ENCODE results near the gene FBXW11.
"Not testable (repeated sequence)": the region's sequence is repeated elsewhere in the genome, so short reads cannot be mapped to it uniquely, and the experiment has no call there.

FBXW11 gene

DNA sequence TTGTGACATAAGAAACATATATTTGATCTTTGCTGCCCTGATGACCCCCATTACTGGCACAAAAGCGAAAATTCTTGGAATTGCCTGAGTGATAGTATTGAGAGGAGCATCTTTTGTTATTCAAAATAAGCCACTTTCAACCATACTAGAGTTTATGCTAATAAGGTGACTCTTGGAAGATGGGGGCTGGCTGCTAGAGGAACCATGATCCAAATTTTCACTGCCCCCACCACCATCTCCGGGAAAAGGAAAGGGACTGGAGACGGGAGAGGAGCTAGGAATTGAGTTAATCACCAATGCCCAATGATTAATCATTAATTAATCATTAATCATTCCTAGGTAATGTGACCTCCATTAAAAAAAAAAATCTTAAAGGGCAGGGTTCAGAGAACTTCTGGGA, 25.6 kb downstream of the FBXW11 start:
- no peak for DNase-seq

DNA sequence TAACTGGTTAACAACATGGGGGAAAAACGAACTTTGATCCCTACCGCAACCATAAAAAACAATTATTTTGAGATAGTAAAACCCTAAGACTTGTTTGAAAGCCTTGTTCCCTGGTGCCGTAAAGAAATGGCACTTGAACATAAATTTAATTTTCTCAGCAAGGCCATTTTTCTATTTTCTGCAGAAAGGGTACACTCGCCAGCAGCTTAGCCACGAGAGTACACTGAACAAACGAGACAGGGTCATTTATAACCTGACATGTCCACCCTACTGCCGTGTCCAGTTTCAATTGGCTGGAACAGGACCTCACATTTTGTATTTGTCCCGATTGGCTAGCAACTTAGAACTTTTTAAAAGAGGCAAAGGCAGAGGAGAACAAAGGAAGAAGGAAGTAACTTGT, 26.8 kb downstream of the FBXW11 start:
- no peak for DNase-seq

- DNase-seq, result no peak
Measured at GRCh38 chr5:171978519-171978918, 27.9 kb downstream of the FBXW11 start.

GRCh38 chr5:171978016-171978415, 28.4 kb downstream of the FBXW11 start:
- DNase-seq, result no peak

DNA sequence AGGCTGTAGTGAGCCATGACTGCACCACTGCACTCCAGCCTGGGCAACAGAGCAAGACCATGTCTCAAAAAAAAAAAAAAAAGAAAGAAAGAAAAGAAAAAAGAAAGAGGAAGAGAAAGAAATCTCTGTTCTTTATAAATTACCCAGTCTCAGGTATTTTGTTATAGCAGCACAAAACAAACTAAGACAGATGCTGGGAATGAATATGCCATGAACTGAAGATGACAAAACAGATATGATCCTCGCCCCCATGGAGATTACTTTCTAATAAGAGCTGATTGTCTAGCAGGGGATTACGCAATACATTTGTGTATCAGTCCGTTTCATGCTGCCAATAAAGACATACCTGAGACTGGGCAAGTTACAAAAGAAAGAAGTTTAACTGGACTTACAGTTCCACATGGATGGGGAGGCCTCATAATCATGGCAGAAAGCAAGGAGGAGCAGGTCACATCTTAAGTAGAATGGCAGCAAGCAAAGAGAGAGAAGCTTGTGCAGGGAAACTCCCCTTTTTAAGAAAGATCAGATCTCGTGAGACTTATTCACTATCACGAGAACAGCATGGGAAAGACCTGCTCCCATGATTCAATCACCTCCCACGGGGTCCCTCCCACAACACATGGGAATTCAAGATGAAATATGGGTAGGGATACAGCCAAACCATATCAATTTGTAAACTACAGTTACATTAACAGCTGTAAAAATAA, 29.0 kb downstream of the FBXW11 start:
- not testable (repeated sequence) for DNase-seq

DNA sequence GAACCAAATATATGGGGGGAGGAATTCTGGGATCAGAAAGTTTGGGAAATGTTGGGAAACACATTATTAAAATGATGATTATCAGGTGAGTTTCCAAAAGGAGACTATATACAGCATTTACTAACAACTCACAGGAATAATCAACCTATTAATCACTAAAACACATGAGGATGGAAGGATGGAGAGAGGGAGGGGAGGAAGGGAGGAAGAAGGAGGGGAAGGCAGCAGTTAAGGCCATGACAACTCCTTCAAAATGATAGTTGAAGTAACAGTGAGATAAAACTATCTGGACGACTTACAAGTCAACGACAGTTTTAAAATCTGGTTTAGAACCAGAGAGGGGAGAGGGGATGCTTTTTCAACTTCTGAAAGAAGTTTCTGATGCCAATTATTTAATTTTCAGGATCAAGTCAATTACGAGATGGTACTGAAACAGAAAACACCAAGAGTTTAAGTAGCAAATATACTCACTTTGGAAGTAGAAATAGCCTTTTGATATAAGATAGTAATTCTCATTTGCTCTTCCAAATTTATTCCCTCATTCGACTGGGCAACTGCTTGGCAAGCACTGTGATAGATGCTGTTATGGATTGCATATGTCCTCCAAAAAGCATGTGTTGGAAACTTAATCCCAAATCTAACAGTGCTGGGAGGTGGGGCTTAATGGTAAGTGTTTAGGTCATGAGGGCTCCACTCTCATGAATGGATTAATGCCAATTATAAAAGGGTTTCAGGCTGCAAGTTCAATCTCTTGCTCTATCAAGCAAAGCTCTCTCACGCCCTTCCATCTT, 30.4 kb downstream of the FBXW11 start:
- peak; percentile 7 for DNase-seq

GRCh38 chr5:171975262-171975876, 31.1 kb downstream of the FBXW11 start:
- no peak for DNase-seq

- no peak for DNase-seq
Measured at GRCh38 chr5:171970826-171971225, 35.6 kb downstream of the FBXW11 start.

DNA sequence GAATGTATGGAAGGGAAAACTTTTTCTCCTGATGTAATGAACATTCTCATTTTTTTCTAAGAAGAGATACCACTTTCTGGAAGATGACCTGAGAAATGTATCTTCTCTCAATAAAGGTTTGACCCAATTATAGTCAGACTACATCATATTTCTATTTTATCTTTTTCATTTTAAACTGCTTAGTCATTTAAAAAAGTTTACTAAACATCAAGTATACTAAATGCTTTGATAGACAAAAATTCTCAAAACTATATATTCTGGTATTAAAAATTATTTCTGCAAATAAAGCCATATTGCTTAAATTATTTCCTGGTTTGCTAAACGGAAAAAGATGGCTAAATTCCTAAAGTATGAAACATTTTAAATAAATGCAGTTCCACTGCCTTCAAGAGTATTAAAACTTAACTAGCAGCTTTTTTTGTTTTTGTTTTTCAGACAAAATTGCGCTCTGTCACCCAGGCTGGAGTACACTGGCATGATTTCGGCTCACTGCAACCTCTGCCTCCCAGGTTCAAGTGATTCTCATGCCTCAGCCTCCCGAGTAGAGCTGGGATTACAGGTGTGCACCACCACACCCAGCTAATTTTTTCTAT, 37.1 kb downstream of the FBXW11 start:
- DNase-seq, result no peak

DNA sequence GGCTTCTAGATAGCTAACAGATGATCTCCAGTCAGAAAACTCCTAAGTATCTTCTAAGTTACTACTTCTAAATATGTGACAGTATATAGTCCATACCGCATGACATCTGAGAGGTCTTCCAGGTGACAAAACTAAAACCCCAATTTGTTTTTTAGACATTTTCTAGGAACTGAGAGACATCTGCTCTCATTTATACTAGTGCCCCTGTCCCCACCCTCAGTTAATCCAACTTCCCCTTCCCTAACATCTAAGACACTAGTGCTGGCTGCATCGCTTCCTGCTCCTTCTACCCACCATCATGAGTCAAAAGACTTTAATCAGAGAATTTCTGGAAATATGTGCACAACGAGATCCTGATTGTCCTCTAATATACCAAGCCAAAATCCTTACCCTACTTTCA, 37.9 kb downstream of the FBXW11 start:
- no peak for DNase-seq

GRCh38 chr5:171966964-171967363, 39.5 kb downstream of the FBXW11 start:
- no peak for DNase-seq

GRCh38 chr5:171966270-171966669, 40.2 kb downstream of the FBXW11 start:
- no peak for DNase-seq

DNA sequence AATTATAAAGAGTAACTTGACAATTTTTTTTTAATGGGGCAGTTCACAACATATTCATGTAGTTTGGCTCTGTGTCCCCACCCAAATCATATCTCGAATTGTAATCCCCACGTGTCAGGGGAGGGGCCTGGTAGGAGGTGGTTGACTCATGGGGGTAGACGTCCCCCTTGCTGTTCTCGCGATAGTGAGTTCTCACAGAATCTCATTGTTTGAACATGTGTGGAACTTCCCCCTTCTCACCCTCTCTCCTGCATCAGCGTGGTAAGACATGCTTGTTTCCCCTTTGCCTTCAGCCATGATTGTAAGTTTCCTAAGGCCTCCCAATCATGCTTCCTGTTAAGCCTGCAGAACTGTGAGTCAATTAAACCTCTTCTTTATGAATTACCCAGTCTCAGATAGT, 40.7 kb downstream of the FBXW11 start:
- no peak for DNase-seq

DNA sequence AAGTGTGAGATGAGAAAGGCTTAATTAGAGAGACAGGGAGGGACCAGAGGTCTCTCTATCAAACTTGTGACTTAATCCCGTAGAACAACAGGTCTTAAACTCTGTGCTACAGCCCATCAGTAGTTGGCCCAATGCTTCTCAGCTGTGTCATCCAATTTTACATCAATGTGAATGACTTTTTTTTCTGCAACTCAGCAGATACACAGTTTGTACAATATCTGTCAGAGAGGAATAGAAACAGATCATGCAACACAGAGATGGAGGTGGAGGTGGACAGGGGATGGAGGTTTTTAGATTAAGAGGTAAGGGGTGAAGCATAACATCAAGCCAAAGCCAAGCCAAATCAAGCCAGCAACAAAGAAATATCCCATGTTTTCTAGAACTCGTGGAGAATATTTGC, 43.0 kb downstream of the FBXW11 start:
- no peak for DNase-seq

- no peak for DNase-seq
Measured at GRCh38 chr5:171961117-171961516, 45.3 kb downstream of the FBXW11 start.

DNA sequence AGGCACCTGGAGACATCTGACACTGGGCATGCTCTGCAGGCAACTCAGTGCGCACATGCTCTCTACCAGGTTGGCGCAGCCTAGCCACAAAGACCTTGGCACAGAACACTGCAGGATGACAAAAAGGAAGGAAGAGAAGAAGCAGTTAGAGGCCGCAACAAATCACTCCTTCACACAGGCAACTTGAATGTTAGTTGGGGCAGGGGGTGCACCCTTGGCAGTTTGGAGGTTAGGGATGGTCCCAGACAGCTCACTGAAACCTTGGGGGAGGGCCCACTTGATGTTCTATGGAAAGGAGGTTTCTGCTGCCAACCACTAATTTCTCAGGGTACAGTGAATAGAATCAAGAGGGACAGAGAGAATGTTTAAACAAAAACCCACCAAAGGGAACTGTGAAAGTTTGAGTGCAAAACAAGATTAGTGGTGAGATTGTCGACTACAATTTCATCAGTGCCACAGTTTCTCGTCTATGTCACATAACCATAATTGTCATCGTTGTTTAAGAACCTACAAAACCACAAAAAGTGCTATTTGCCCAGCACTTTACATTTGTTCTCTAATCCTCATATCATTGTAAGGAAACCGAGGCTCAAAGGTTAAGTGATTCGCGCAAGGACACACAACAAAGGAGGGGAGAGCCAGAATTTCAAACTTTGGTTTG, 48.7 kb downstream of the FBXW11 start:
- no peak for DNase-seq

GRCh38 chr5:171956887-171957495, 49.4 kb downstream of the FBXW11 start:
- DNase-seq, result no peak

DNA sequence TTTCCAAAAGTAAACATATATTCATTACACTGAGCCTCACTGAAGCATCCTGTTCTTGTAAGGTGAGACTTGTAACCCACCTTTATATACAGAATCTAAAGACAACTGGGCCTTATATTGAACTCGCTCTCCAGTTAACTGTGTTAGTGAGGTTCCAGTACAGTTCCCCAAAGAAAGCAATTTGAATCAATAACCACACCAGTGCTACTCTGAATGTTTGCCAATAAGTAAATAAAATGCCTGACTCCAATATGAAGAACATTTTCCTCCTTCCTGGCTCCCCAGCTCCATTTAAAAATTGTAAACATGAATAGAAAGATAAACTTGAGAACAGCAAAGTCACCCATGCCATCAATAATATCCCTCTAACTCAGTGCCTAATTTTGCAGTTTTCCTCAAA, 50.1 kb downstream of the FBXW11 start:
- DNase-seq, result no peak

DNA sequence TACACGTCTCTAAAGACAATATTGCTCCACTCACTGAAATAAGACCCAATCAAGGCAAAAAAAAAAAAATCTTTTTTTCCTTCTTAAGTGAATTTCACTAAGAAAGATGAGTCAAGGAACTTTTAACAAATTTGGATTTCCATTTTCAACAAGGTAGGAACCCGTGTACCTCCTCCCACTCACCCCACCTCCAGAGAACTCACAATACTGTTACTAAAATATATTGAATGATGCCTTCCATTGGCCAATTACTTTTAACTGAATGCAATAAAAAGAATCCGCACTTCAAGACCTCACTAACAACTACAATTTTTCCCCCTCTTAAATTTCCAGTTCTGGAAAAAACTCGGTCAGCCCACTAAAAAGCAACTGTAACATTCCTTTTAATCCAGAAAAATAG, 50.7 kb downstream of the FBXW11 start:
- DNase-seq, result no peak

GRCh38 chr5:171954721-171955120, 51.7 kb downstream of the FBXW11 start:
- no peak for DNase-seq

DNA sequence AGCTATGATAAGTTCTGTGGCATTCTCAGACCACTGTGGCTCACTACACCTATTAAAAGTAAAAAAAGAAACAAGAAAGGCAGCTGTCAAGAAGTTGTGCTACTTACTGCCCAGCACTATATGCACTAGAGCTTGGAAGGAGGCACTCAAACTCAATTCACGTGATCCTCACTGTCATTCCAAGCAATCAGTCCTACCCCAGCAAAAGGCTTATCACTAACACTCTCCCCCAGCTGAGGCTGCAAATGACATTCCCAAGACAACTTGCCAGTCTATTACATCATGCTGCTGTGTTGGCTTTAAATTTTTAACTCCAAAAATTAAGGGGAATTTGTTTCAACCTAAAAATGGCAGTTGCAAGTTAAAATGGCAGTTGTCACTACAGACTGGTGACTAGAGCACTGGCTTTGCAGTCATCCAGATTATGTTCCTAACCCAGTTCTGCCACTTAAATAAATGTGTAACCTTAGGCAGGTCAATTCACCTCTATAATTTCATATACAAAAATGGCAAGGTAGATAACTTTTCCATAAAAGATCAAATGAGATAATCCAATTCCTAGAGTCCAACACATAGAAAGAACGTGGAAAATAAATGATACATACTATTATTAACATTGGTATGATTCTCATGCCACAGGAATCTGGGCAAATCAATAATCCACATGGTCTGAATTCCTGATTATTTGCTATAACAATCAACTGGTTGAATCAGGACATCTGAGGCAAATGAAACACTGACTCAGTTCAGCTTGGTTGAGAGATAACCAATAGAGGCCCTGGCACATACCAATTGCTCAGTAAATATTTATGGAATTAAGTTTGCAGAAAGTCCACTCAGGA, 52.4 kb downstream of the FBXW11 start:
- no peak for DNase-seq

DNA sequence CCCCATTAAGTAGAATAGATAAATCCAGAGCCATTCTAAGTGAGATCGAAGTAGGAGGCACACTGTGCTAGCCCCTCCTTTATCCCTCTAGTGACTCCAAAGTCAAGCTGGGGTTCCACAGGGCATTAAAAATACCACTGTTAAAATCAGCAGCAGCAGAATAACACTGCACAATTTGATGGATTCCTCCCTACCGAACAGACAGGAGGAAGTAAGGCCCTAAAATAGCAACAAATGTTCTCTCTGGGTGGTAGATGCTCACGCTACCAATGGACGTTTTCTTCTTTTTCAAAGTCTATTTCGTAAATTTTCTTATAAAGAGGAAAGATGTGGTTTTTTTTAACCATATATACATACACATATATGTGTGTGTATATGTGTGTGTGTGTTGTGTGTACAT, 54.4 kb downstream of the FBXW11 start:
- no peak for DNase-seq

Data from NCI-H446 treated with DMSO at 0.1 percent for 48 hours (cell line).